ENCODE data around the gene TMEM59L.
A peak's percentile ranks its signal among the peaks of the same experiment; 100 is the strongest.
"Not testable (repeated sequence)": the region's sequence is repeated elsewhere in the genome, so short reads cannot be mapped to it uniquely, and the experiment has no call there.

The TMEM59L gene

DNA sequence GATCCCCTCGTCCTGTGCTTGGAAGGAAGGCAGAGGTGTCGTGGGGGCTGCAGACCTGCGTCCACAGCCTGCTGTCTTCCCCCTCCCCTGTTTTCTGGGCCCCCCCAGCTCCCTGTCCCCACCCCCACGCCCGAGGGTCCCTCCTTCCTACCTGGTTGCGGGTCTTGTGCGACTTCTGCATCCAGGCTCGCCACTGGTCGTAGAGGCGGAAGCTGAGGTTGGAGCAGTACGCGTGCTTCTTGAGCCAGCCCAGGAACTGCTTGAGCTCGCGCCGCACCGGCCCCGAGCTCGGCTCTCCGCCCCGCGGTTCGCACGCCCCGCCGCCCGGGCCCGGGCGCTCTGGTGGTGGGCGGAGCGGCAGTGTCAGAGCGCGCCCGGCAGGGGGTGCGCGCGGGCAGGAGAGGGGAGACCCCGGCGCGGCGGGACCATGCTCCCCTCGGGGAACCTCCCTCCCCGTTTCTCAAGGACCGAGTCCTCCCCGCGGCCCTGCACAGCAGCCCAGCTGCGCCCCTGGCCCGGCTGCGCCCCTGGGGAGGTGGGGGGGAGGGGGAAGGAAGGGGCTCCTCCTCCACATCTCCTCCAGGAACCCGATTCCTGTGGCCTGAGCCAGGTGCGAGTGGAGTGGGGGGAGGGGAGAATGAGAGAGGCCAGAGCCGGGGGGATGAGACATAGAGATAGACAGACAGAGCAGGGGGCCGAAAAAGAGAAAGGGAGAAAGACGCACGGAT lies 18.4 kb upstream of the TMEM59L start:
- DNase-seq (ENCODE audit: low read depth, low spot score), result peak; percentile 67

- no peak for DNase-seq (ENCODE audit: low read depth, low spot score)
Measured at GRCh38 chr19:18594824-18595373, 17.8 kb upstream of the TMEM59L start.

DNA sequence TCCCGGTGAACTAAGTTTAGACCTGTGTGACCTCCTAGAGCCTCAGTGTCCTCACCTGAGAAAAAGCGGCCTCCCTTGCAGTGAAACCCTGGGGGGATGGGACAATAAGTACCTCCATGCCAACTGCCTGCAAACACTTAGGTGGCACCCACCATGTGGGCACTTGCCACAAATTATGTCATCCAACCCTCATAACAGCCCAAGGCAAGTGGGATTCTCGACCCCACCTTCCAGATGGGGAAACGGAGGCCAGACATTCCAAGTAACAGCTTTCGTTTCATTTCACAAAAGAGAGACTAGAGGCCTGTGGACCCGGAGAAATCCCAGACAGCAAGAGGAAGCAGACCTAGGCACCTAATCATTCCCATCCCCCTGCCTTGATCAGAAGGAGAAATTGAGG lies 17.2 kb upstream of the TMEM59L start:
- DNase-seq (ENCODE audit: low read depth, low spot score), result no peak

- no peak for DNase-seq (ENCODE audit: low read depth, low spot score)
Measured at GRCh38 chr19:18596752-18597157, 15.9 kb upstream of the TMEM59L start.

DNA sequence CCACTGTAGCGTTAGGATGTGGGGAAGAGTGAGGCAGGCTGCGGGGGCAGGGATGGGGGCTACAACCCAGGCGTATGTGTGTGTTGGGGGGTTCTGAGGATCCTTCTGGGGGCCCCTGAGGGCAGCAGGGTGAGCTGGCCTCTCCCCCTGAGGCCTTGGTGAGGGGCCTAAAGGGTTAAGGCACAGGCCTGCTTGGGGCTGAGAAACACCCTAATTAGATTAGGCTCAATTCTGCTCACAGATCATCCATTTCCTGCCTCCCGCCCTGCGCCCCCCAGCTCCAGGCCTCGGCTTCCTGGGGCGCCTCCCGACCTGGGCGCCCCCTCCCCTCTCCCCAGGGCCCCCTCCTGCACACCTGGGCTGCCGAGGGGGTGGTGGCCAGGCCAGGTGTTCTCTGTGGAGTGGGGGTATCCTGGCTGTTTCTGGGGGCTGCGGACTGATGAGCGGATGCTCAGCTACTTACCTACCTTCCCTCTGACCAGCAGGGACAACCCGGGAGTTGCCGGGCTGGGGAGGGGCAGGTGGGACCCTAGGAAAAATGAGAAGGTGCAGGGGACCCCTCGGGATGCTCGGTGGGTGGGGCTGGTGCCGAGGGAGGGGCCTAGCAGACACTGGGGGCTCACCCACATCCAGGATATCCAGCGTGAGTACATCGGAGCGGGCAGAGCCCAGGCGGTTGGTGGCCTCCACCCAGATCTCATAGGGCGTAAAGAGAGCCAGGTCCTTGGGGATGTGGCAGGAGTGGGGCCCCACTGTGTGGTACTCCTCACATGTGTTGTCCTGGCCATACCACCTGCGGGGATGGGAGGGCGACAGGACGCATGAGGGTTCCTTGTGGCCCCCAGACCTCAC lies 14.6 kb upstream of the TMEM59L start:
- DNase-seq (ENCODE audit: low read depth, low spot score), result no peak

DNA sequence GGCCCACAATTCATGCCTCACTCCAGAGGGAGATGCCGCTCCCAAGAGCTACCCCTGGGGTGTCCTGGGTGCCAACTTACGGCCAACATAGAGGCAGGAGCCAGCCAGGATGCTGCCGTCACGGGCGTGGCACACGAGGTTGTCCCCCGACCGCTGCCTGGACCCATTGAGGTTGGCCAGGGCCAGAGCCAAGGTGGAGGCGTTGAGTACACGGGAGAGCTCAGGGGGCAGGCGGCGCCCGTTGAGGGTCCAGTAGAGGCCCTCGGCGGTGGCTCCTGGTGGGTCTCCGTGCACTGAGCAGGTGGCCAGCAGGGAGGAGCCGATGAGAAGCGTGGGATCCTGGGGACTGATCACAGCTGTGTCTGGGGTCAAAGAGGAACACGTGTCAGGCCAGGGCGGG lies 13.2 kb upstream of the TMEM59L start:
- DNase-seq (ENCODE audit: low read depth, low spot score), result no peak

DNA sequence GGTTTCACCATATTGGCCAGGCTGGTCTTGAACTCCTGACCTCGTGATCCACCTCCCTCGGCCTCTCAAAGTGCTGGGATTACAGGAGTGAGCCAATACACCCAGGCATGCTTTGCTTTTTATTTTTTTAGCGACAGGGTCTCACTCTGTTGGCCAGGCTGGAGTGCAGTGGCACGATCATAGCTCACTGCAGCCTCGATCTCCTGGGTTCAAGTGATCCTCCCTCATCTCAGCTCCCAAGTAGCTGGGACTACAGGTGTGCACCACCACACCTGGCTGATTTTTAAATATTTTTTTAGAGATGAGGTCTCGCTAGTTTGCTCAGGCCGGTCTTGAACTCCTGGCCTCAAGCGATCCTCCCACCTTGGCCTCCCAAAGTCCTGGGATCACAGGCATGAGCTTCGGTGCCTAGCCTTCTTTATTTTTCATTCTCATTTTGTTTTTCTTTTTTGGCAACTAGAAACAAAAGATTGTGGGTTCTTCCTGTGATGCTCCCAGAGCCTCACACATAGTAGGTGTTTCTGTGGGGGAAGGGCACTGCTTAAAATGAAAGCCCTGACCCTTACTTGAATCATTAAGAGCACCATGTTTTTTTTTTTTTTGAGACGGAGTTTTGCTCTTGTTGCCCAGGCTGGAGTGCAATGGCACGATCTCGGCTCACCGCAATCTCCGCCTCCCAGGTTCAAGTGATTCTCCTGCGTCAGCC lies 11.8 kb upstream of the TMEM59L start:
- not testable (repeated sequence) for DNase-seq (ENCODE audit: low read depth, low spot score)

- no peak for DNase-seq (ENCODE audit: low read depth, low spot score)
Measured at GRCh38 chr19:18601875-18602274, 10.8 kb upstream of the TMEM59L start.

DNA sequence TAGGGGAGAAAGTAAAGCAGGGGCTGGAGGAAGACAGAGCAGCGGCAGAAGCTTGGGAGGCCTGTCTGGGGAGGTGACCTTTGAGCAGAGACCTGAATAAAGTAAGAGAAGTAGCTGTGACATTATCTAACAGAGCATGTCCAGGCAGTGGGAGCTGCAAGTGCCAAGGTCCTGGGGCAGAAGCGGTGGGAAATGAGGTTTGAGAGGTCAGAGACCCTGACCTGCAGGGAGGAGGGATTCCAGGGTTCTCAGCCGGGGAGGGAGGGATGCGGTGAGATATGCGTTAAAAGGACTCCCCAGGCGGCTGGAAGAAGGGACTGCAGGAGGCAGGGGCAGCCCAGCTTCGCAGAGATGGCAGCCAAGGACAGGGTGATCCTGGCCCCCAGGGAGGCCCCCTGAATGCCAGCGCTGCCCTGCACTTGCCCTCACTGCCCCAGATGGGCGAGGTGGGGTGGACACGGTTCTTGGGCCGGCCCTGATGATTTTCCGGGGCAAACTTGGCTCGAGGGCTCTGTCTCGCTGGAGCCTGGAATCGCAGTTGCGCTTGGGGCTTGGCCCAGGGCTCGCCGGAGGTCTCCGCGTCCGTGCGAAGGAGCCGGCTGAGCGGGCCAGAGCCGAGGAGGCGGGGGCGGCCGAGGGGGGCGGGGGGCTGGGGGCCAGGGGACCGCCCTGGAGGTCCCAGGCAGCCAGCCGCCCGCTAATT lies 9.3 kb upstream of the TMEM59L start:
- no peak for DNase-seq (ENCODE audit: low read depth, low spot score)

DNA sequence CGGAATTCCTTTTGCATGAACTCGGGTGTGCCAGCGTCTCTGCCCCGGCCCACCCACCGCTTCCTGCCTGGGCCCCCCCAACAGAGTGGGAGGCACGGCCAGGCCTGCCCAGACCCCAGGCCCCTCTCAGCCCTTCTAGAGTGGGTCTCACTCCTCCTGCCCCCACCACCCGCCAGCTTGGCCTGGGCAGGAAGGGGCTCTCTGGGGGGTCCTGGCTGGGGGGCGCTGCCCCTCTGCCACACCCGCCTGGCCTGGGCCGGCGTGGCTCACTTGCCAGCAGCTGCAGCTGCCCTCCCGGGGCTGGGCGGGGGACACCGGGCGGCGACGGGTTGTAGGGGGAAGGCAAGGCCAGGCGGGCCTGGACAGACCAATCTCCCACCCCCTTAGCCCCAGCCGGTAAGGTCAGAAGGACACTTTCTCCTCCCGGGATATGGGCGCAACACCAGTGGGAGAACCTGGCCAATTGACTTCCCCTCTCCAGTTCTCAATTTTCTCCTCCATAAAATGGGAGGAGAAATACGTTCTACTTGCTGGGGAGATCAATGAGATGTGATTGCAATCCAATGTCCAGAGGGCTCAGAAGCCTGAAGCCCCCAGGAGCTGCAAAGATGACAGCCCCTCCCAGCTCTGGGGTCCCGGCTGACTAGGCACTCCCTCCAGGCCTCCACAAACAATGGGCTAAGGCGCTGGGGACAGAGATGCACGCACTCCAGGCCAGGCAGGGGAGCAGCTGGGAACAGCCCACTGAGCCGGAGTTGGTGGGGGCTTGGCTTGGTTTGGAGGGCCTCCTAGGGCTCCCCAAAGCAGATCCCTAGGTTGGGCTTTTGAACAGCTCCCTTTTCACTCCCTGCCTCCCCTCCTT lies 8.5 kb upstream of the TMEM59L start:
- DNase-seq (ENCODE audit: low read depth, low spot score), result no peak

GRCh38 chr19:18604820-18605159 lies 7.9 kb upstream of the TMEM59L start:
- no peak for DNase-seq (ENCODE audit: low read depth, low spot score)

DNA sequence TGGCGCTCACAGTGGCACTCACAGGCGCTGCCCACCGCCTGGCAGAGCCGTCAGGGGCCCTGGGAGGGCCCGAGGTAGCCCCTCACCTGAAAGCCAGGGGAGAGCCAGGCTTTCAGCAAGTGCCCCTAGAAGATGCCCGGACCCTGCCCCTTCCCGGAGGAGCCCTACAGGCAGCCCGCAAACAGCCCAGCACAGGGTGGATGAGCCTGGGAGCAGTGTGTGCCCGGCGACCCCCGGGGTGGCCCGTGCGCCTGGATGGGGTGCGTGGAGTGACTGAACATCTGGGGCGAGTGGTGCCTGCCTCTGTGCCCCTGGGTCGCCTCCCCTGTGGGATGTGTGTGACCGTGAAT lies 7.5 kb upstream of the TMEM59L start:
- no peak for DNase-seq (ENCODE audit: low read depth, low spot score)

GRCh38 chr19:18605546-18606280 lies 7.0 kb upstream of the TMEM59L start:
- no peak for DNase-seq (ENCODE audit: low read depth, low spot score)

- no peak for DNase-seq (ENCODE audit: low read depth, low spot score)
Measured at GRCh38 chr19:18606281-18607225, 6.1 kb upstream of the TMEM59L start, which contains the start of gene CRLF1. Gene CRLF1, minus strand, starts transcription at chr19:18606799. Its CDS starts 143 bp downstream, at chr19:18606656.

DNA sequence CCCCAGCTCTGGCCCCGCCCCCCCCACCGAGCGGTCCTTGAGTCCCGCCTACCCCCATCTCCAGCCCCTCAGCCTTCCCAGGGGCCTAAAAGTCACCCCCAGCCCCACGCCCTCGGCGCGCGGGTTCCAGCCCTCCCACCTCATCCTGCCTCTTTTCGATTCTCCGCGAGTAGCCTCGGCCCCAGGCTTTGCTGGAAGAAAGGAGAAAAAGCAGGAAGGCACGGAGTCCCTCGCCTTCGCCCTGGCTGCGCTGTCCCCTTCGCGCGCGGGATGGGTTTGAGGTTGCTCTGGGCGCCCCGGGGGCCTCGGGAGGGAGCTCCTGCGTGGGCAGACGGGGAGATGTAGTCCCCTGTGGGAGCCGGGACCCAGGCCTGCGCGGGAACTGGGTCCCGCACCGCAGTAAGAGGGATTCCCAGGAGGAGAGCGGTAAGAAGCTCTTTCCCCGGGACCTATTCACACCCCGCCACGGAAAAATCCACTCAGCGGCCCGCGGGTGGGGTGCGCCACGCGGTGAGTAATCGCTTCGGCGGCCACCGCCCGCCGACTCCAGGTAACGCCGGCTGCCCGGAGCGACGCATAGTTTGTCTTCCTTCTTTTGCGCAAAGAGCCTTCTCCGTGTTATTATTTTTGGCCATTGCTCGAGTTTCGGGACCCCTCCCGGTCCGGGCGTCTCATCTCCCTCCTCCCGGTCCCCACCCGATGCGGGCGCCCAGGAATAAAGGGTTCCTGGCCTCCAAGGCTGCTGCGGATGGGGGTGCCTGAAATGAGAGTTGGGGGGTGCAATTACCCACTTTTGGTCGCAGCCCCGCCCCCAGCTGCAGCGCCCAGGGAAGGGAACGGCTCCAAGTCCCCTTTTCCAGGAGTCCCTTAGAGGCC lies 5.2 kb upstream of the TMEM59L start:
- no peak for DNase-seq (ENCODE audit: low read depth, low spot score)

- DNase-seq (ENCODE audit: low read depth, low spot score), result no peak
Measured at GRCh38 chr19:18608102-18608804, 4.4 kb upstream of the TMEM59L start.

Measured in activated naive CD8-positive, alpha-beta T cell treated with anti-CD3 and anti-CD28 coated beads, Interleukin-2, amount 50 U/mL, for 16 hours (primary cell).